ENCODE data around the gene TRIM65.

DNA sequence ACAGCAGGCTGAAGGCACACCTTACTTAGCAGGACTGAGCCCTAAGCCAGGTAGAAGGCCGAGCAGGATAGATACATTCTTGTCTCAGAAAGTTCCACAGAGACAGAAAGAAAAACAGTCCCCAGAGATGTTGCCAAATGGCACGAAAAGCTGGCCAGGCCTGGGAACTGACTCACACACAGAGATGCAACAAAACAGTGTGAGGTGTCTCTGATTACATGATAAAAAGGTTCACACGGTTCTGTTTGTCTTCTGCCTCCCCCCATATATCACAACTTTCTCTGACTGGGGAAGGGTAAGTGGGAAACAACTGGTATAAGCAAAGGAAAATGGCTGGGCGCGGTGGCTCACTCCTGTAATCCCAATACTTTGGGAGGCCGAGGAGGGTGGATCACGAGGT is 43.3 kb downstream of the TRIM65 start:
- TF ChIP-seq EZH2 (IDR thresholded peaks at IDR 0.05; ENCODE audit: borderline replicate concordance, insufficient read depth, low read length, poor library complexity, severe bottlenecking), result no peak
- TF ChIP-seq EP300 (conservative IDR thresholded peaks at IDR 0.05; ENCODE audit: poor library complexity, severe bottlenecking), result no peak
- TF ChIP-seq MXI1 (conservative IDR thresholded peaks at IDR 0.05; ENCODE audit: poor library complexity, severe bottlenecking), result no peak
- TF ChIP-seq, protein P1, sequence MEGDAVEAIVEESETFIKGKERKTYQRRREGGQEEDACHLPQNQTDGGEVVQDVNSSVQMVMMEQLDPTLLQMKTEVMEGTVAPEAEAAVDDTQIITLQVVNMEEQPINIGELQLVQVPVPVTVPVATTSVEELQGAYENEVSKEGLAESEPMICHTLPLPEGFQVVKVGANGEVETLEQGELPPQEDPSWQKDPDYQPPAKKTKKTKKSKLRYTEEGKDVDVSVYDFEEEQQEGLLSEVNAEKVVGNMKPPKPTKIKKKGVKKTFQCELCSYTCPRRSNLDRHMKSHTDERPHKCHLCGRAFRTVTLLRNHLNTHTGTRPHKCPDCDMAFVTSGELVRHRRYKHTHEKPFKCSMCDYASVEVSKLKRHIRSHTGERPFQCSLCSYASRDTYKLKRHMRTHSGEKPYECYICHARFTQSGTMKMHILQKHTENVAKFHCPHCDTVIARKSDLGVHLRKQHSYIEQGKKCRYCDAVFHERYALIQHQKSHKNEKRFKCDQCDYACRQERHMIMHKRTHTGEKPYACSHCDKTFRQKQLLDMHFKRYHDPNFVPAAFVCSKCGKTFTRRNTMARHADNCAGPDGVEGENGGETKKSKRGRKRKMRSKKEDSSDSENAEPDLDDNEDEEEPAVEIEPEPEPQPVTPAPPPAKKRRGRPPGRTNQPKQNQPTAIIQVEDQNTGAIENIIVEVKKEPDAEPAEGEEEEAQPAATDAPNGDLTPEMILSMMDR (IDR thresholded peaks at IDR 0.05; ENCODE audit: poor library complexity, severe bottlenecking), result no peak

All from neural cell (in vitro differentiated cells).